NT2/D1 (cell line): ENCODE data around the gene ELAPOR1.

Experiments used
- DNase-seq: peaks from one replicate; pipeline ENCODE4 v3.0.0-alpha.2; 2011; ENCODE audit warnings: low read depth, low spot score
- H3K27me3 ChIP-seq: 2 replicates; pipeline ENCODE4 v1.6.0; 2011; ENCODE audit warnings: mild to moderate bottlenecking; ENCODE audit not compliant: insufficient read length, insufficient read depth
- H3K36me3 ChIP-seq: 2 replicates; pipeline ENCODE4 v1.6.1; 2011; ENCODE audit warnings: mild to moderate bottlenecking, low read length, mixed read lengths; ENCODE audit not compliant: insufficient read depth, insufficient read length
- H3K4me1 ChIP-seq: 2 replicates; pipeline ENCODE4 v1.5.1; 2011; ENCODE audit not compliant: insufficient read depth, insufficient read length
- H3K4me3 ChIP-seq: 2 replicates; pipeline ENCODE4 v1.5.1; 2011; ENCODE audit warnings: low read depth; ENCODE audit not compliant: insufficient read length
- H3K9ac ChIP-seq: 2 replicates; pipeline ENCODE4 v1.6.0; 2011; ENCODE audit warnings: low read depth; ENCODE audit not compliant: insufficient read length
- H3K9me3 ChIP-seq: 2 replicates; pipeline ENCODE4 v1.5.1; 2011; ENCODE audit warnings: mild to moderate bottlenecking, low read length; ENCODE audit not compliant: insufficient read depth
- SUZ12 ChIP-seq: IDR thresholded peaks from 2 replicates; pipeline ENCODE4 v1.6.1; 2011; ENCODE audit not compliant: insufficient read length, insufficient read depth; ENCODE audit errors: extremely low read depth
- YY1 ChIP-seq: IDR thresholded peaks from 2 replicates; pipeline ENCODE4 v1.6.1; 2011; ENCODE audit not compliant: insufficient read length, insufficient read depth
- ZNF274 ChIP-seq: IDR thresholded peaks from 2 replicates; pipeline ENCODE4 v1.6.1; 2011; ENCODE audit warnings: mild to moderate bottlenecking, low read depth, low read length

Gene ELAPOR1

DNA sequence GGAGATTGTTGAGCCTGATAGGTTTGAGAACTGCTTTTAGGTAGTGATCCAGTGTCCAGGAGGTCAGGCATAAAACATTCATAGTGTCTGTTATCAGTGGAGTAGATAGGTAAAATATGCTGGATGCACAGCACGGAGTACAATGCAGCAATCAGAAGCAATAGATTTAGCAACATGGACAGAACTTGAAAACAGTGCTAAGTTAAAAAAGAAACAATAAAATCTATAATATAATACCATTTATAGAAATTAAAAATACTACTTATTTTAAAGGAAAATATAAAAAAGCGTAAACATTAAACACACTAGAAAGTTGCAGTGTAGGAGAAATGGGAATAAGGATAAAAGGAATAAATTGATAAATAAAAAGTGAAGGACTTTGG is 34.7 kb upstream of the ELAPOR1 start:
- H3K9me3 ChIP-seq, result no peaks in the 10 kb centered on the region
- peaks cover 3% of the 10 kb centered on the region for H3K36me3 ChIP-seq
- no peak overlapping the region for H3K4me3 ChIP-seq
- H3K27me3 ChIP-seq, result no peaks in the 10 kb centered on the region
- no peaks in the 10 kb centered on the region for H3K4me1 ChIP-seq
- H3K9ac ChIP-seq, result no peak overlapping the region
- no peak for TF ChIP-seq SUZ12
- no peak for TF ChIP-seq YY1
- no peak for TF ChIP-seq ZNF274
- no peak for DNase-seq

DNA sequence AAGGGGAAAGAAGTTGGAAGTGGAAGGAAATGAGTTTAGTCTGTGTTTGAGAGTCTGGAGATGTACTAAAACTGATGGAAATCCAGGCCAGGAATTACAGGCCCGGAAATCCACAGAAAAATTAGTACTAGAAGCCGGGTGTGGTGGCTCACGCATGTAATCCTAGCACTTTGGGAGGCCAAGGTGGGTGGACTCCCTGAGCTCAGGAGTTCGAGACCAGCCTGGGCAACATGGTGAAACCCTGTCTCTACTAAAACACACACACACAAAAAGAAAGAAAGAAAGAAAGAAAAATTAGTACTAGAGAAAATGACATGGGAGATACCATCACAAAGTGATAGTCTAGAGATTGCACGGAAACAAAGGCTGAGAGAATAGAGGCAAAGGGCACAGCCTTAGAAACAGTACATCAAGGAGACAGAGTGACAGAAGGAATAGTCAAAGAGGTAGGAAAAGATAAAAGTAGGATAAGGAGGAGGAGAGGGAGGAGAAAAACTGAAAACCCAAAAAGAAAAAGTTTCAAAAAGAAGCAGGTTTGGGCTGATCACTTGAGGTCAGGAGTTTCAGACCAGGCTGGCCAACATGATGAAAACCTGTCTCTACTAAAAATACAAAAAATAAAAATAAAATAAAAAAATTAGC is 33.4 kb upstream of the ELAPOR1 start:
- Histone ChIP-seq H3K27me3 (no peaks in the 10 kb centered on the region), H3K4me3 (no peak overlapping the region), H3K9me3 (no peaks in the 10 kb centered on the region), H3K36me3 (no peaks in the 10 kb centered on the region), H3K9ac (no peak overlapping the region), H3K4me1 (no peaks in the 10 kb centered on the region)
- TF ChIP-seq YY1 (no peak), ZNF274 (no peak), SUZ12 (no peak)
- DNase-seq, result no peak

DNA sequence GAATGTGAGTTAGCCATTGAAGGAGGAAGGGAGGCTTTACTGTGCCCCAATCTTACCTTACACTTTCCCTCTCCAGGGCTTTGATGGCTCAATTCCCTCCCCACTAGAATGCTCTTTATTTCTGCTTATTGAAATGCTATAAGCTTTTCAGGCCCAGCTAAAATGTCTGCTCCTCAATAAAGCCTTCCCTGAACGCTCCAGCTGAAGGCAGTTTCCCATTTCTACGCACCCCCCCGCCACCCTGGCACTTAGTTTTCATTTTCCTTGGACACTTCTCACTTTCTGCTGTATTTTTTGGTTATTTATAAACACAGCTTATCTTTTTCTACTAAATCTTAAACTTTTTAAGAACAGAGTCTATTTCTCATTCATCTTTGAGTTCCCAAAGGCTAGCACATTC is 30.4 kb upstream of the ELAPOR1 start:
- Histone ChIP-seq H3K4me3 (no peak overlapping the region), H3K9ac (no peak overlapping the region), H3K4me1 (no peaks in the 10 kb centered on the region)

DNA sequence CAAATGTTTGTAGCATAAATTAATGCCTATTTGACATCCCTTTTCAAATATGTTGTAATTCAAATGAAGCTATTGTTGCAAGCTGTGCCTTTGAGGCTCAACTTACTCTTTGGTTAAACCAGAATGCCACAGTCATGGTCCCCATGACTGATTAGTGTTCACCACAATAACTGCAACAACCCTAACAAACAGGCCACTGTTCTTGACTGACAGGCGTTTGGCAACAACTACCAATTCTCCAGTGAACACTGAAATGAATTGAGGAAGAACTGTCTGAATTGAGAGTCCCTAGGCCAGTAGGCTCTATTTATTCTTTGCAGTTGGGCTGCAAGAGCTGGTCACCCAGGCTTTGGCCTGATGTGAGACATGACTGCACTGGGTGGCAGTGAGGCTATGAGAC is 30.0 kb upstream of the ELAPOR1 start:
- H3K4me1 ChIP-seq, result no peaks in the 10 kb centered on the region
- H3K36me3 ChIP-seq, result no peaks in the 10 kb centered on the region
- no peak for DNase-seq
- no peaks in the 10 kb centered on the region for H3K27me3 ChIP-seq
- no peak overlapping the region for H3K4me3 ChIP-seq
- H3K9ac ChIP-seq, result no peak overlapping the region
- no peaks in the 10 kb centered on the region for H3K9me3 ChIP-seq
- TF ChIP-seq SUZ12 (no peak), YY1 (no peak)

More for the DNA sequence above, 30.4 kb upstream of the ELAPOR1 start:
- Histone ChIP-seq H3K36me3 (no peaks in the 10 kb centered on the region), H3K9me3 (no peaks in the 10 kb centered on the region), H3K27me3 (no peaks in the 10 kb centered on the region)
- TF ChIP-seq ZNF274 (no peak), SUZ12 (no peak), YY1 (no peak)
- DNase-seq, result no peak

DNA sequence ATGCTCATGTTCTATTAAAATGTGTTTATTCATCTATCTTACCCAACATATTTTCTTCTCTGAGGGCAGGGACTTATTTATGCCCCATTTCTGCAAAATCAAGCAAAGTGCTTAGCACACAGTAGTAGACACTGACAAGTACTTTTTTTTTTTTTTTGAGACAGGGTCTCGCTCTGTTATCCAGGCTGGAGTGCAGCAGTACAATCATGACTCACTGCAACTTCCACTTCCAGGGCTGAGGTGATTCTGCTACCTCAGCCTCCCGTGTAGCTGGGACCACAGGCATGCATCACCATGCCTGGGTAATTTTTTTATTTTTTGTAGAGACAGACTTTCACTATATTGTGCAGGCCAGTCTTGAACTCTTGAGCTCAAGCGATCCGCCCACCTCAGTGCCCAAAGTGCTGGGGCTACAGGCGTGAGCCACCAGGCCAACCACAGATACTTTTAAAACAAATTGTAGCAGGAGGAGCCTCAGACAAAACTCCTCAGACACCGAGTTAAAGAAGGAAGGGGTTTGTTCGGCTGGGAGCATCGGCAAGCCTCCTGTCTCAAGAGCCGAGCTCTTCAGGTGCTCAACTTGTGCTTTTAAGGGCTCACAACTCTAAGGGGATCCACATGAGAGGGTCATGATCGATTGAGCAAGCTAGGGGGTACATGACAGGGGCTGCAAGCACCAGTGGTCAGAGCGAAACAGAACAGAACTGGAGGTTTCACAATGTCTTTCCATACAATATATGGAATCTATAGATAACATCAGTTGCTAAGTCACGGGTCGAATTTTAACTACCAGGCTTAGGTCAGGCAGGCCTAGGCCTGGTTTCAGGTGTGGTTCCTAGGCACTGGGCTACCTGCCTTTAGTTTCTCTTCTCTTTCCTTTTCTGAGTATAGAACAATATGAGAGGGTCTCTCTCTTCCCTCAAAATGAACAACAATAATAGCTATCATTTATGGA is 29.1 kb upstream of the ELAPOR1 start:
- H3K36me3 ChIP-seq, result no peaks in the 10 kb centered on the region
- no peaks in the 10 kb centered on the region for H3K9me3 ChIP-seq
- no peaks in the 10 kb centered on the region for H3K27me3 ChIP-seq
- no peak for TF ChIP-seq SUZ12
- no peak for TF ChIP-seq YY1
- TF ChIP-seq ZNF274, result no peak
- no peak overlapping the region for H3K4me3 ChIP-seq
- no peak overlapping the region for H3K9ac ChIP-seq
- no peak for DNase-seq
- H3K4me1 ChIP-seq, result no peaks in the 10 kb centered on the region

DNA sequence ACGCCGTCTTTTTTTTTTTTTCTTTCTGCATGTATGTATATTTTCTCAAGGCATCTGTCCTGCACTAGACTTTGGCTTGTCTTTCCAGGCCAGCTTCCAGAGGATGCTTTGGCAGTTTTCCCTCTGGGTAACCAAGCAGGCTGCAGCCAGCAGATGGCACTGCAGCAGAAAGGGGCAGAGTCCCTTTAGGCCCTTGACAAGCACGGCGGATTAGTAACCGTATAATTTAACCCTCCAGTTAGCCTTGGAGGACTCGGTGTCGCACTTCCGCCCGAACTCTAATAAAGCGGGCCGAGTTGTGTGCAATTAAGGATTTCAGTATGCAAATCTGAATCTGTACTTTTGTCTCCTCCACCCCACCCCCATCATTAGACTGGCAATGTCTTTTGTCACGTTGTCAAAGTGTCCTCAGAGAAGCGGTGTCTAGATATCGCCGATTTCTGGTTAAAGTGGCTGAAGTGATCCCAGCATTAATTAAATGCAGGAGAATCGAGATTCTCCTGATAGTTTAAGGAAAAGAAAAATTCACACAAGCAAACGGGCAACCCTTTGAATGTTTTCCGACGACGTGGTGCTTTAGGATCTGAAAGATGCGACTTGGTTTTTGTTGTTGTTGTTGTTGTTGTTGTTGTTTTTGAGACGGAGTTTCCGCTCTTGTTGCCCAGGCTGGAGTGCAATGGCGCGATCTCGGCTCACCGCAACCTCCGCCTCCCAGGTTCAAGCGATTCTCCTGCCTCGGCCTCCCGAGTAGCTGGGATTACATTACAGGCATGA is 24.5 kb upstream of the ELAPOR1 start:
- Histone ChIP-seq H3K9me3 (no peaks in the 10 kb centered on the region), H3K4me3 (no peak overlapping the region), H3K27me3 (no peaks in the 10 kb centered on the region), H3K4me1 (no peaks in the 10 kb centered on the region), H3K9ac (no peak overlapping the region), H3K36me3 (peaks cover 11% of the 10 kb centered on the region)
- TF ChIP-seq ZNF274, result no peak
- no peak for TF ChIP-seq YY1
- no peak for TF ChIP-seq SUZ12
- DNase-seq, result no peak
